RWPE1 (cell line): ENCODE results near the gene GALNT2.
A peak's percentile ranks its signal among the peaks of the same experiment; 100 is the strongest.

ENCODE experiments used
- CTCF ChIA-PET: fragments of 350-600 bp; sonication (Branson Sonifier 250); formaldehyde crosslinking; extraction: SDS; loops from one replicate; lab custom pipeline; 2021; lab: Yijun Ruan, JAX
- POLR2A ChIA-PET: fragments of 400-600 bp; formaldehyde crosslinking; extraction: SDS; loops from one replicate; lab custom pipeline; 2020; ENCODE audit warnings: antibody characterized with exemption; ENCODE audit not compliant: low non-redundant PET; lab: Yijun Ruan, JAX
- DNase-seq: peaks from one replicate; pipeline ENCODE4 v3.0.0; 2012; ENCODE audit warnings: low spot score
- H3K27ac ChIP-seq: fragments of 450-650 bp; 2 replicates; pipeline ENCODE4 v1.5.1; 2017
- TF ChIP-seq, protein P1 (sequence below): fragments of 450-650 bp; conservative IDR thresholded peaks from 2 replicates; pipeline ENCODE4 v1.5.1; 2017; ENCODE audit warnings: low read depth, mild to moderate bottlenecking

GALNT2 gene

DNA sequence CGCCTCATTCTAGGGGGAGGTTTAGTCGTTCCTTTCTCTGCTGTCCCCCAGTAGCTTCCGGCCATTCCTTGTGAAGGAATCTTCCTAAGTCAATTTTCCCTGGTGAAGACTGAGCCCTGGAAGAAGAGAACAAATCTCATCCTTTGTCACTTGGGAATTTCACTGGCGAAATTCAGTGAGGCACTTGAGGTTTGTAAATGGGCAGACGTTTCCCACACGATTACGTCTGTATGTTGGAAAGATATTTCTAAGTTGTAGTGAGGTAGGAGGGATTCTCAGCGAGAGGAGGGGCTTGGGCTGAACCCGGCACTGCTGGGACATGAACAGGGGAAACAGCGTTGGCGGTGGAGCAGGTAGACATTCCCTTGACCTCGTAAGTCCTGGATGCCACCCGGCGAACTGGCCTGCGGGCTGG lies 47.2 kb downstream of the GALNT2 start:
- ChIA-PET CTCF (interaction anchor here (0.7 kb wide), 1 partner anchor 159 kb away, joined by 3 read pairs; no protein-coding TSS in a partner anchor), POLR2A (no interaction called here)
- peak overlapping the region; percentile 66 for H3K27ac ChIP-seq

DNA sequence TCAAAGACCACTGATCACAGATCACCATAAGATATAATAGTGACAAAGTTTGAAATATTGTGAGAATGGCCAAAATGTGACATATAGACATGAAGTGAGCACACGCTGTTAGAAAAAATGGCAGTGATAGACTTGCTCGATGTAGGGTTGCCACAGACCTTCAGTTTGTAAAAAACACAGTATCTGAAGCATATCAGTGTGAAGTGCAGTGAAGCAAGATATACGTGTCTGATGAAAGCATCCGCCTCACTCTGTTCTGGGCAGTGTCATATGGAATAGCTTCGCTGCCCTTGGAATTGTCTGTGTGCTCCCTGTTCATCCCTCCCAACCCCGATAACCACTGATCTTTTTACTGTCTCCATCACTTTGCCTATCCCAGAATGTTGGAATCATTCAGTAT lies 50.7 kb downstream of the GALNT2 start:
- ChIA-PET CTCF (no interaction called here), POLR2A (no interaction called here)
- no peak overlapping the region for H3K27ac ChIP-seq
- DNase-seq = no peak
- TF ChIP-seq, protein P1, sequence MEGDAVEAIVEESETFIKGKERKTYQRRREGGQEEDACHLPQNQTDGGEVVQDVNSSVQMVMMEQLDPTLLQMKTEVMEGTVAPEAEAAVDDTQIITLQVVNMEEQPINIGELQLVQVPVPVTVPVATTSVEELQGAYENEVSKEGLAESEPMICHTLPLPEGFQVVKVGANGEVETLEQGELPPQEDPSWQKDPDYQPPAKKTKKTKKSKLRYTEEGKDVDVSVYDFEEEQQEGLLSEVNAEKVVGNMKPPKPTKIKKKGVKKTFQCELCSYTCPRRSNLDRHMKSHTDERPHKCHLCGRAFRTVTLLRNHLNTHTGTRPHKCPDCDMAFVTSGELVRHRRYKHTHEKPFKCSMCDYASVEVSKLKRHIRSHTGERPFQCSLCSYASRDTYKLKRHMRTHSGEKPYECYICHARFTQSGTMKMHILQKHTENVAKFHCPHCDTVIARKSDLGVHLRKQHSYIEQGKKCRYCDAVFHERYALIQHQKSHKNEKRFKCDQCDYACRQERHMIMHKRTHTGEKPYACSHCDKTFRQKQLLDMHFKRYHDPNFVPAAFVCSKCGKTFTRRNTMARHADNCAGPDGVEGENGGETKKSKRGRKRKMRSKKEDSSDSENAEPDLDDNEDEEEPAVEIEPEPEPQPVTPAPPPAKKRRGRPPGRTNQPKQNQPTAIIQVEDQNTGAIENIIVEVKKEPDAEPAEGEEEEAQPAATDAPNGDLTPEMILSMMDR = no peak

More for the DNA sequence above, 47.2 kb downstream of the GALNT2 start:
- no peak for DNase-seq
- TF ChIP-seq, protein P1 = no peak

DNA sequence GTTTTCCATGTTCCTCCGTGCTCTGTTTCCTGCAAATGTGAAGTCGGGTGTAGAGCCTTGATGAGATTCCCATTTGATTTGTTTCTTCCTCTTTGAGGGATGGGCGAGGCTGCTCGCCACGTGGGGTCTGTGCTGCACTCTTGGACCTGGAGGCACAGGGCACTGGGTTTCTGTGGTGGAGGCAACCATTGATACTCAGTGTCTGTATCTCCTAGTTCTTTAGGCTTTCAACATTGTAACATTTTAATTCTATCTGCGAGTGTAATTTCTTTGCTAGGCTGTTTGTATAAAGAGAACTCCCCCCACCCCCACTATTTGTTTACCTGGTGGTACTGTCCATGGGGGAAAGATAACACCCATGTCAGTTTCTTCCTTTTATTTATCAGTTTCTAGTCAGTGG lies 52.3 kb downstream of the GALNT2 start:
- POLR2A ChIA-PET = no interaction called here
- CTCF ChIA-PET = interaction anchor here (0.6 kb wide), 1 partner anchor 474 kb away, joined by 3 read pairs; no protein-coding TSS in a partner anchor
- no peak for DNase-seq
- TF ChIP-seq, protein P1 = no peak
- H3K27ac ChIP-seq = no peak overlapping the region

DNA sequence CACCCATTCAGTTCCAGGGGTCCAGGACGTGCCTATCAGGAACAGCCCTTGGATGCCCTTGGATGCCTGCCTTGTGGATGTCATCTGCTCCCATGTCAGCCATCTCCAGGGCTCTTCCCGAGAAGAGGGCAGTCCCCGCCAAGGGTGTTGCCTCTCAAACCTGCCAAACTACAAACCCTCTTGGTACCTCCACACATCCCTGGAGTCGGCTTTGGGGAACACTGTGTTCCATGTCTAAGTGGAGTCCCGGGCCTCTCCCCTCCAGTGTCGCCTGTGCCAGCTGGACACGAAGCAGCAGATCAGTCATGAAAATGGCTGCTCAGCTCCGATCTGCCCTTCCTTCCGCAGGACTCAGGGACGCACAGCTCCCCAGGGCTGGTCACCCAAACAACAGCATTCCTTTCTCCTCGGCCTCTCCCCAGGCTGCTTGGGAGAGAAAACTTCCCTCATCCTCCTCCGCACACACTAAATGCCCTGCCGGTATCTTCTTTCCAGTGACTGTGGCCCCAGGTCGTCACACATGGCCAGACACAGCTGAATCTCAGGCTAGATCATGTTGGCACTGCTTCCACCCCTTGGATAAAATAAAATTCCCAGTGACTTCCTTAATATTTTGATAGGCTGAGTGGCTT lies 53.4 kb downstream of the GALNT2 start:
- POLR2A ChIA-PET = no interaction called here

DNA sequence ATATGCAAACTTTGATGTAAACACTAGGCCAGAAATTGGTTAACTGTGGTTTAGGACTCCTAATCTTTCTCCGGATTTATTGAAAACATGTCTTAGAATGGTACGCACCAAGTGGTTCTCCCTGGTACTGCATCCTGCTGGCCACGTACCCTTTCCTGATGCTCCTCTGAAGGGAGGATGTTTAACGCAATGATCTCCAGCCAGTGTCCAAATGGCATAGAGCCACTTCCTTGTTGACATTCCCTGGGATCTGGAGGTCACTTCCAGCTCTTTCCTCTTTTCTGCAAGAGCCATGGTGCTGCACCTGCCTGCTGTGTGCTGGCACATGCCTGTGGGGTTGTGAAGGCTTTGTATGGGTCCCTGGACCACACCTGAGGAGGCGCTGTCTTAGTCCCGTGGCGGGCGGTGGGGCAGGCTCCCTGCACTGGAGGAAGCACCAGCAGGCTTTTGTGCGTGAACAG lies 53.9 kb downstream of the GALNT2 start:
- DNase-seq = no peak
- ChIA-PET POLR2A (no interaction called here), CTCF (interaction anchor here (0.6 to 1.9 kb wide), 3 partner anchors 13 to 168 kb away, joined by 3 to 4 read pairs (median 4); no protein-coding TSS in a partner anchor)
- H3K27ac ChIP-seq = peak overlapping the region; percentile 55
- TF ChIP-seq, protein P1 = no peak

More for the DNA sequence above, 53.4 kb downstream of the GALNT2 start:
- DNase-seq = no peak
- TF ChIP-seq, protein P1 = no peak
- CTCF ChIA-PET = interaction anchor here (0.6 to 1.9 kb wide), 4 partner anchors 13 to 475 kb away, joined by 3 to 4 read pairs (median 4); no protein-coding TSS in a partner anchor
- H3K27ac ChIP-seq = peak overlapping the region; percentile 55

DNA sequence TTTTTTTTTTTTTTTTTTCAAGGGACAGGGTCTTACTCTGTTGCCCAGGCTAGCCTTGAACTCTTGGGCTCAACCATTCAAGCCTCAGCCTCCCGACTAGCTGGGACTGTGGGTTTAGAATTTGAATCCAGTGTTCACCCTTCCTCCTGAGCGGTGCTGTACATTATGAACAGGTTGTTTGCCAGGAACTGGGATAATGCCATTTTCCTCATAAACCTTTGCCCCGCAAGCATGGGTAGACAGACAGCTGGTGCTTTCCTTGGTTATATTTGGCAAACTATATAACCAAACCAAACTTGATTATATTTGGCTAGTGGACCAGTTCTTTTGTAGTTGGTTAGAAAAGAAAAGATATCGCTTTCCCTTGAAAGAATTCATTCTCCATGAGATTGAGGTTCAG lies 54.9 kb downstream of the GALNT2 start:
- no peak for DNase-seq
- TF ChIP-seq, protein P1 = no peak
- H3K27ac ChIP-seq = peak overlapping the region; percentile 55
- POLR2A ChIA-PET = no interaction called here
- CTCF ChIA-PET = interaction anchor here (0.7 to 1.9 kb wide), 3 partner anchors 12 to 169 kb away, joined by 3 to 4 read pairs (median 3); no protein-coding TSS in a partner anchor
